GM12892 (cell line): ENCODE measurements around the gene BICRA.
"Not testable (repeated sequence)": the region's sequence is repeated elsewhere in the genome, so short reads cannot be mapped to it uniquely, and the experiment has no call there.

Experiments used
- DNase-seq: peaks from one replicate; pipeline ENCODE4 v3.0.0; 2011; ENCODE audit not compliant: insufficient read length
- FAIRE-seq: peaks from 2 replicates; lab custom pipeline; 2011; peaks lifted over from hg19 to GRCh38; lab: Jason Lieb, UNC
- POLR2A ChIP-seq: IDR thresholded peaks from 2 replicates; pipeline ENCODE4 v1.6.1; 2011; ENCODE audit warnings: low read depth, low read length, control low read depth
- POLR2AphosphoS5 ChIP-seq: IDR thresholded peaks from 2 replicates; pipeline ENCODE4 v1.6.1; 2011; ENCODE audit warnings: low read depth, low read length, control low read depth
- TAF1 ChIP-seq: IDR thresholded peaks from 2 replicates; pipeline ENCODE4 v1.6.1; 2011; ENCODE audit warnings: low read depth, mild to moderate bottlenecking, control low read depth, low read length, borderline replicate concordance

The BICRA gene

DNA sequence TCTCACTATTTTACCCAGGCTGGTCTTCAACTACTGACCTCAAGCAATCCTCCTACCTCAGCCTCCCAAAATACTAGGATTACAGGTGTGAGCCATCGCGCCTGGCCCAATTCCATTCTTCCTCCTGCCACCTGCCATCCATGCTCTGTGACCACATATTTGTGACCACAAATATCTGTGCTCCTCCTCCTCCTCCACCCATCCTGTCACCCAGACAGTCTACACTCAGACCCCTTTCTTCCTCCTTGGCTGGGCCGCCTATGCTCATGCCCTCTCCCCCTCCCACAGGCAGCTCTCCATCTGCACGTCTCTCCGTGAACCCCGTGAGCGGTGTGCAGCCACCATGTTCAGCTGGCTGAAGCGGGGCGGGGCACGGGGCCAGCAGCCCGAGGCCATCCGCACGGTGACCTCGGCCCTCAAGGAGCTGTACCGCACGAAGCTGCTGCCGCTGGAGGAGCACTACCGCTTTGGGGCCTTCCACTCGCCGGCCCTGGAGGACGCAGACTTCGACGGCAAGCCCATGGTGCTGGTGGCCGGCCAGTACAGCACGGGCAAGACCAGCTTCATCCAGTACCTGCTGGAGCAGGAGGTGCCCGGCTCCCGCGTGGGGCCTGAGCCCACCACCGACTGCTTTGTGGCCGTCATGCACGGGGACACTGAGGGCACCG is 107.5 kb downstream of the BICRA start:
- DNase-seq = no peak
- TF ChIP-seq POLR2A (no peak), TAF1 (no peak), POLR2AphosphoS5 (no peak)
- no peak for FAIRE-seq

DNA sequence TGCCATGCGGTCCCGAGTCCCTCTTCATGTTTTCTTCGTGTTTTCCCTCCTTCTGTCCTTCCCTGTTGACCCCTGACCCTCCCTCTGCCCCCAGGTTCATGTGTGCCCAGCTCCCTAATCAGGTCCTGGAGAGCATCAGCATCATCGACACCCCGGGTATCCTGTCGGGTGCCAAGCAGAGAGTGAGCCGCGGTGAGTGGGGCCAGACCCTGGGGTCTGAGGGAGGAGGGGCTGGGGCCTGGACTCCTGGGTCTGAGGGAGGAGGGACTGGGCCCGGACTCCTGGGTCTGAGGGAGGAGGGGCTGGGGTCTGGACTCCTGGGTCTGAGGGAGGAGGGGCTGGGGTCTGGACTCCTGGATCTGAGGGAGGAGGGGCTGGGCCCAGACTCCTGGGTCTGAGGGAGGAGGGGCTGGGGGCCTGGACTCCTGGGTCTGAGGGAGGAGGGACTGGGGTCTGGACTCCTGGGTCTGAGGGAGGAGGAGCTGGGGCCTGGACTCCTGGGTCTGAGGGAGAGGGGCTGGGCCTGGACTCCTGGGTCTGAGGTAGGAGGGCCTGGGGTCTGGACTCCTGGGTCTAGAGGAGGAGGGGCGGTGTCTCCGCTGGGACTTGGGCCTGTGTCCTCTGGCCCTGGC is 109.6 kb downstream of the BICRA start:
- not testable (repeated sequence) for DNase-seq, FAIRE-seq

DNA sequence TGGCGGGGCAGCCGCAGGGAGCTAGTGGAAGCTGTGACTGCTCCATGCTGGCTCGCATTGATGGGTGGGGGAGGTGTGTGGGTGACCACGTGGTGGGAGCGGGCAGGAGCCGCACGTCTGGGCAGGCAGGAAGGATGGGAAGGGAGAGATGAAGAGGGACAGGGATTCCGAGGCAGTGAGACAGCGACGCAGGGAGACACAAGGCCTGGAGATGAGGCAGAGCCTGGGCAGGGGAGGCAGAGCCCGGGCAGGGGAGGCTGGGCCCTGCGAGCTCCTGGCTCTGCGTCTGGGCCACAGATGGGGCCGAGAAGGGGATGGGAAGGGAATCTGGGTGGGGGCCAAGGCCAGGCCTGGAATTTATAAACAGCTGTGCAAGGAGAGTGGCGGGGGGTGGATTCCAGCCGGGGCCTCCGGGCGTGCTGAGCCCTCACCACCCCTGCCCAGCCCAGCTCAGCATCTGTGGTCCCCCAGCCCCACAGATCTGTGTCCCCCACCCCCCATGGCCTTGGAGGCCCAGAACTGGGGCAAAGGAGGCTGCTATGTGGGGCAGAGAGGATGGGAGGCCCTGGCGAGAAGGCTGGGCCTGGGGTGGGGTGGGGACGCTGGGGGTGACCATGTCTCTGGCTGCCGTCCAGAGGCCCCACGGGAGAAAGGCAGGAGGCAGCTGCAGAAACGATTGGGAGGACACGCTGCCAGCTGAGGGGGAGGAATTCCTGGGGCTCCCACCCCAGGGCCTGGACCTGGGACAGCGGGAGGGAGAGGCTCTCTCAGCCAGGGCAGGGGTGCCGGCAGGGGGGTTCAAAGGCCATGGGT is 110.3 kb downstream of the BICRA start:
- FAIRE-seq = no peak
- TF ChIP-seq TAF1 (no peak), POLR2A (no peak), POLR2AphosphoS5 (no peak)
- DNase-seq = no peak

DNA sequence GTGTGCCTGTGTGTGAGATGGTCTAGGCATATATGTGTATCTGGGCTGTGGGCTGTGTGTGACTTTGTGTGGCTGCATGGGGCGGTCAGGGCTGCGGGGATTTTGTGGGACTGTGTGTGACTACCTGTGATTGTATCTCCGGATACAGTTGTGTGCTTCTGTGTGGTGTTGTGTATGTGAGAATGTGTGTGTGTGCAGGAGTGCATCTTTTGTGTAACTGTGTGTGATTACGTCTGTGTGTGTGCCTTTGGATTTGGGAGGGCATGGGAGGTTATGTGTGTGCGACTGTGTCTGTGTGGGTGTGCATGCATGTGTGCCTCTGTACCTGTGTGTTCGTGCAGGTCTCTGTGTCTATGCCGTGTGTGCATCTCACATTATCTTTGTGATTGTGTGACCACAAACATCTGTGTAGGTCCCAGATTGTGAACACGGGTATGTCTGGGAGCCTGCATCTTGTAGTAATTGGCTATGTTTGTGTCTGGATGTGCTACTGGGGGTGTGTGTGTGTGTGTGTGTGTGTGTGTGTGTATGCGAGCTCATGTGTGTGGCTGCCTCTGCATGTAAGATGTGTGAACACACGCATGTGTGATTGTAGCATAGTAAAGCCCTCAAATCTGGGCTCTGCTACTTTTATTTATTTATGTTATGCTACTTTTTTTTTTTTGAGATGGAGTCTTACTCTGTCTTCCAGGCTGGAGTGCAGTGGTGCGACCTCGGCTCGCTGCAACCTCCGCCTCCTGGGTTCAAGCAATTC is 111.9 kb downstream of the BICRA start:
- TF ChIP-seq POLR2AphosphoS5 = no peak
- TF ChIP-seq TAF1 = no peak
- no peak for TF ChIP-seq POLR2A
- FAIRE-seq (no peak), DNase-seq (no peak)

DNA sequence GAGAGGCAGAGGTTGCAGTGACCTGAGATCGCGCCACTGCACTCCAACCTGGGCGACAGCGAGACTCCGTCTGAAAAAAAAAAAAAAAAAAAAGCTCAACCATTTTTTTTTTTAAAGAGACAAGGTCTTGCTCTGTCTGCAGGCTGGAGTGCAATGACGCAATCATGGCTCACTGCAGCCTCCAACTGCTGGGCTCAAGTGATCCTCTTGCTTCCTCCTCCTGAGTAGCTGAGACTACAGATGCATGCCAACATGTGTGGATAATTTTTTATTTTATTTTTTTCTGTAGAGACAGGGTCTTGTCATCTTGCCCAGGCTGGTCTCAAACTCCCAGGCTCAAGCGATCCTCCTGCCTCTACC is 114.6 kb downstream of the BICRA start:
- no peak for TF ChIP-seq TAF1
- DNase-seq (no peak), FAIRE-seq (no peak)

DNA sequence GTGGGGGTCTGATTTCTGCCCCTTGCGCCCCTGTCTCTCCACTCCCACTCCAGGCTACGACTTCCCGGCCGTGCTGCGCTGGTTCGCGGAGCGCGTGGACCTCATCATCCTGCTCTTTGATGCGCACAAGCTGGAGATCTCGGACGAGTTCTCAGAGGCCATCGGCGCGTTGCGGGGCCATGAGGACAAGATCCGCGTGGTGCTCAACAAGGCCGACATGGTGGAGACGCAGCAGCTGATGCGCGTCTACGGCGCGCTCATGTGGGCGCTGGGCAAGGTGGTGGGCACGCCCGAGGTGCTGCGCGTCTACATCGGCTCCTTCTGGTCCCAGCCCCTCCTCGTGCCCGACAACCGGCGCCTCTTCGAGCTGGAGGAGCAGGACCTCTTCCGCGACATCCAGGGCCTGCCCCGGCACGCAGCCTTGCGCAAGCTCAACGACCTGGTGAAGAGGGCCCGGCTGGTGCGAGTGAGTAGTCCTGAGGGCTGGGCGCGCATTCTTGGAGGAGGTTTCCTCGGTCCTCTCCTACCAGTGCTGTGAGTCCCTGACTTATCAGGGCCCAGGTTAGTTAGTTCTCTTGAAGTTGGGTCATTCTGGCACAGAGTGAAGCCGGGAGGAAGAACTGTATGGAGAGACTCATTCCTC is 116.9 kb downstream of the BICRA start:
- TF ChIP-seq POLR2A (no peak), TAF1 (no peak), POLR2AphosphoS5 (no peak)
- DNase-seq (no peak), FAIRE-seq (no peak)

GRCh38 chr19:47726467-47726866 is 117.5 kb downstream of the BICRA start:
- no peak for FAIRE-seq
- TF ChIP-seq POLR2A = no peak
- TF ChIP-seq POLR2AphosphoS5 = no peak
- TF ChIP-seq TAF1 = no peak
- DNase-seq = no peak

DNA sequence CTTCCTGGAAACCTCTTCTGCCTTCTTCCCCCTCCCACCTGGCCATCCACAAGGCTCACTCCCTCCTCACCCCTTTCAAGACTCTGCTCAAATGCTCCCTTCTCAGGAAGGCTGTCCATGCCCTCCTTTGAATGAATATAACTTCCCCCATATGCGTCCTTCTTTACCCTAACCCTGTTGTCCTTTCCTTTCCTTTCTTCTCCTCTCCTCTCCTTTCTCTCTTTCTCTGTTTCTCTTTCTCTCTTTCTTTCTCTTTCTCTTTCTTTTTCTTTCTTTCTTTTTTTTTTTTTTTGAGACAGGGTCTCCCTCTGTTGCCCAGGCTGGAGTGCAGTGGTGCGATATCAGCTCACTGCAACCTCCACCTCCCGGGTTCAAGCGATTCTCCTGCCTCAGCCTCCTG is 119.4 kb downstream of the BICRA start:
- not testable (repeated sequence) for FAIRE-seq, DNase-seq

- DNase-seq (no peak), FAIRE-seq (no peak)
- TF ChIP-seq TAF1 = no peak
- no peak for TF ChIP-seq POLR2A
- no peak for TF ChIP-seq POLR2AphosphoS5
These were observed 120.5 kb downstream of the BICRA start for GRCh38 chr19:47729468-47729798.

- FAIRE-seq = no peak
- no peak for TF ChIP-seq POLR2AphosphoS5
- TF ChIP-seq TAF1 = no peak
- no peak for TF ChIP-seq POLR2A
- DNase-seq = no peak
These were observed 121.0 kb downstream of the BICRA start for GRCh38 chr19:47729799-47730520.

- TF ChIP-seq POLR2A (no peak), POLR2AphosphoS5 (no peak), TAF1 (no peak)
- FAIRE-seq (no peak), DNase-seq (no peak)
These were observed 121.6 kb downstream of the BICRA start for GRCh38 chr19:47730521-47730889.
